Measurements from ENCODE around the gene SLAMF6. TPM values are rescaled to one million over a fixed set of nuclear protein-coding genes. Genes with fewer than 3 reads are reported as not detected.

SLAMF6 gene
- total and polyA plus RNA-seq, 10 of the 15 experiments (the other 5 are each of a cell fraction or from before 2014, with no cell fraction given), result 20.5 to 89.6 (median 36.5) TPM

GRCh38 chr1:160496334-160496733 is 26.7 kb downstream of the SLAMF6 start (continued):
- TF ChIP-seq BCL3 (IDR thresholded peaks at IDR 0.05; ENCODE audit: borderline replicate concordance, insufficient read depth, low read depth, low read length, poor library complexity, severe bottlenecking), result no peak

GRCh38 chr1:160494620-160495019 is 28.4 kb downstream of the SLAMF6 start:
- peaks cover 3% of the 10 kb centered on the region for H3K4me1 ChIP-seq (ENCODE audit: control insufficient read depth, insufficient read depth, low read length)
- CTCF ChIA-PET, result no interaction called here

More at GRCh38 chr1:160494620-160495019, 28.4 kb downstream of the SLAMF6 start:
- no peak overlapping the region for H2AFZ ChIP-seq (ENCODE audit: control insufficient read depth, low read depth, low read length)
- no peak overlapping the region for H3K9ac ChIP-seq (ENCODE audit: control insufficient read depth, insufficient read depth, low read length)
- ChIA-PET RAD21 (ENCODE audit: unreplicated experiment) (no interaction called here), SMC1A (ENCODE audit: uncharacterized antibody, unreplicated experiment) (no interaction called here), POLR2A (no interaction called here)
- no peak overlapping the region for H3K27ac ChIP-seq (ENCODE audit: control insufficient read depth, insufficient read depth)
- BruUV-seq (replicated peaks), result no TSS peak
- no peaks in the 10 kb centered on the region; the same call in none of the 2 replicates for H3K79me2 ChIP-seq (ENCODE audit: control insufficient read depth, insufficient read depth, low read length)
- H3K4me2 ChIP-seq (ENCODE audit: control insufficient read depth, insufficient read depth), result no peak overlapping the region
- H3K4me3 ChIP-seq, result no peak overlapping the region
- WGBS (ENCODE audit: insufficient coverage, insufficient replicate concordance, low lambda C conversion rate, missing lambda C conversion rate), result 100% methylated on average over 3 of the region's 3 CpGs
- no peak for ATAC-seq
- intact Hi-C loops (cut with micrococcal nuclease; ENCODE audit: unreplicated experiment) (no loop called here), in situ Hi-C loops (cut with MboI) (no loop called here)
- no peak for FAIRE-seq
- TF ChIP-seq CTCF (IDR thresholded peaks at IDR 0.05 in 2 of 3, conservative IDR thresholded peaks at IDR 0.05 in 1 of 3; ENCODE audit: control insufficient read depth in 2 of 3, extremely low read depth in 1 of 3, insufficient read depth in 1 of 3, low read depth in 3 of 3, low read length in 3 of 3), result 0 out of 6 replicates have a peak, but pooled peaks of 2 of the 3 experiments have one; percentile 13 to 14
- TF ChIP-seq, protein P1, sequence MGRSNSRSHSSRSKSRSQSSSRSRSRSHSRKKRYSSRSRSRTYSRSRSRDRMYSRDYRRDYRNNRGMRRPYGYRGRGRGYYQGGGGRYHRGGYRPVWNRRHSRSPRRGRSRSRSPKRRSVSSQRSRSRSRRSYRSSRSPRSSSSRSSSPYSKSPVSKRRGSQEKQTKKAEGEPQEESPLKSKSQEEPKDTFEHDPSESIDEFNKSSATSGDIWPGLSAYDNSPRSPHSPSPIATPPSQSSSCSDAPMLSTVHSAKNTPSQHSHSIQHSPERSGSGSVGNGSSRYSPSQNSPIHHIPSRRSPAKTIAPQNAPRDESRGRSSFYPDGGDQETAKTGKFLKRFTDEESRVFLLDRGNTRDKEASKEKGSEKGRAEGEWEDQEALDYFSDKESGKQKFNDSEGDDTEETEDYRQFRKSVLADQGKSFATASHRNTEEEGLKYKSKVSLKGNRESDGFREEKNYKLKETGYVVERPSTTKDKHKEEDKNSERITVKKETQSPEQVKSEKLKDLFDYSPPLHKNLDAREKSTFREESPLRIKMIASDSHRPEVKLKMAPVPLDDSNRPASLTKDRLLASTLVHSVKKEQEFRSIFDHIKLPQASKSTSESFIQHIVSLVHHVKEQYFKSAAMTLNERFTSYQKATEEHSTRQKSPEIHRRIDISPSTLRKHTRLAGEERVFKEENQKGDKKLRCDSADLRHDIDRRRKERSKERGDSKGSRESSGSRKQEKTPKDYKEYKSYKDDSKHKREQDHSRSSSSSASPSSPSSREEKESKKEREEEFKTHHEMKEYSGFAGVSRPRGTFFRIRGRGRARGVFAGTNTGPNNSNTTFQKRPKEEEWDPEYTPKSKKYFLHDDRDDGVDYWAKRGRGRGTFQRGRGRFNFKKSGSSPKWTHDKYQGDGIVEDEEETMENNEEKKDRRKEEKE (IDR thresholded peaks at IDR 0.05), result no peak
- TF ChIP-seq TARDBP (IDR thresholded peaks at IDR 0.05; ENCODE audit: borderline replicate concordance), result no peak
- DNase-seq (ENCODE audit: low read depth, low spot score), result no peak
- no peaks in the 10 kb centered on the region for H4K20me1 ChIP-seq (ENCODE audit: control insufficient read depth, insufficient read depth)
- peaks cover 6 to 35% of the 10 kb centered on the region in 2 experiments for H3K36me3 ChIP-seq (ENCODE audit: control insufficient read depth in 2 of 2, insufficient read depth in 2 of 2, low read length in 1 of 2)
- H3K9me3 ChIP-seq (replicated peaks; ENCODE audit: control insufficient read depth, insufficient read depth, low read length), result peaks cover 12% of the 10 kb centered on the region
- no peaks in the 10 kb centered on the region for H3K27me3 ChIP-seq (replicated peaks in 1 of 2; ENCODE audit: control insufficient read depth in 2 of 2, insufficient read depth in 2 of 2, low read length in 1 of 2)
